Prostate gland (tissue), 2 donors: Measurements from ENCODE around the gene PDE9A. TPM values are rescaled to one million over a fixed set of nuclear protein-coding genes. Genes with fewer than 3 reads are reported as not detected.

Experiments used
- DNase-seq: peaks from one replicate; pipeline ENCODE4 v3.0.0-alpha.2; 2019; ENCODE audit warnings: low spot score
- H3K27ac ChIP-seq, 2 donors: fragments of 200-600 bp; sonication (generic); 2 replicates each; pipeline ENCODE4 v1.5.1; 2017 to 2019
- H3K27me3 ChIP-seq: fragments of 200-600 bp; sonication (generic); replicated peaks from 2 replicates; pipeline ENCODE4 v1.5.1; 2019; ENCODE audit not compliant: insufficient read depth
- H3K36me3 ChIP-seq, 2 donors: fragments of 200-600 bp; sonication (generic); 1 replicate in 1 of 2; 2 replicates in 1 of 2; pipeline versions ENCODE4 v1.5.1 to v1.8.1; 2017 to 2019
- H3K4me1 ChIP-seq: fragments of 200-600 bp; sonication (generic); replicated peaks from 2 replicates; pipeline ENCODE4 v1.5.1; 2019
- H3K4me3 ChIP-seq, 2 donors: fragments of 200-600 bp; sonication (generic); 2 replicates each; pipeline ENCODE4 v1.5.1; 2017 to 2019
- H3K9me3 ChIP-seq: fragments of 200-600 bp; sonication (generic); 2 replicates; pipeline ENCODE4 v1.5.1; 2017
- CTCF ChIP-seq, 4 experiments: fragments of 200-600 bp in 2 of 4; fragments of 450-650 bp in 2 of 4; sonication (generic) in 2 of 4; IDR thresholded peaks; 1 replicate in 3 of 4; 2 replicates in 1 of 4; pipeline ENCODE4 v1.5.1; 2016 to 2019; ENCODE audit warnings: antibody characterized with exemption in 4 of 4, mild to moderate bottlenecking in 2 of 4, moderate library complexity in 2 of 4
- POLR2A ChIP-seq: fragments of 450-650 bp; IDR thresholded peaks from one replicate; pipeline ENCODE4 v1.6.1; 2016; ENCODE audit warnings: antibody characterized with exemption, mild to moderate bottlenecking
- POLR2AphosphoS5 ChIP-seq: sonication (generic); formaldehyde crosslinking; IDR thresholded peaks from one replicate; pipeline ENCODE4 v1.6.1; 2017; ENCODE audit warnings: antibody characterized with exemption
- WGBS: methylation state at CpG from one replicate; pipeline ENCODE4 v1.1.5; 2018; 5-methylcytosine and 5-hydroxymethylcytosine counted together
- intact Hi-C: fragments of 100-400 bp; cut with DNase I; formaldehyde crosslinking; loops from one replicate; pipeline ENCODE4 v1.14.2; 2022
- total RNA-seq, 2 donors: library from RNA; depleted of rRNA; stranded (reverse); fragments of >200 nt; gene quantifications; one replicate each; pipeline ENCODE4 v1.1.0, GENCODE V29; 2016

PDE9A gene
- total RNA-seq, 2 donors from 2014 or later, result 80.0 to 93.6 TPM

GRCh38 chr21:42664614-42665013 is 11.2 kb downstream of the PDE9A start:
- WGBS, result 92% methylated on average over 10 of the region's 10 CpGs
- intact Hi-C loops, result no loop called here
- TF ChIP-seq POLR2AphosphoS5 (no peak), CTCF (IDR thresholded peaks at IDR 0.05) (no peak), POLR2A (no peak)

GRCh38 chr21:42665026-42665425 is 11.6 kb downstream of the PDE9A start:
- Histone ChIP-seq H3K4me1 (peaks cover 24% of the 10 kb centered on the region), H3K4me3 (no peak overlapping the region), H3K27ac (peak overlapping the region; percentile 38 to 77), H3K9me3 (no peaks in the 10 kb centered on the region), H3K27me3 (no peaks in the 10 kb centered on the region), H3K36me3 (no peaks in the 10 kb centered on the region)
- no peak for DNase-seq
- intact Hi-C loops, result no loop called here
- TF ChIP-seq POLR2AphosphoS5 (no peak), POLR2A (no peak), CTCF (IDR thresholded peaks at IDR 0.05) (no peak)
- 85% methylated on average over 7 of the region's 8 CpGs for WGBS

More at GRCh38 chr21:42664614-42665013, 11.2 kb downstream of the PDE9A start:
- no peak overlapping the region for H3K4me3 ChIP-seq
- no peaks in the 10 kb centered on the region for H3K9me3 ChIP-seq
- DNase-seq, result no peak
- H3K36me3 ChIP-seq, result no peaks in the 10 kb centered on the region
- peak overlapping the region in 1 of 2 donors; percentile 77 for H3K27ac ChIP-seq
- H3K27me3 ChIP-seq, result no peaks in the 10 kb centered on the region
- H3K4me1 ChIP-seq, result peaks cover 24% of the 10 kb centered on the region

GRCh38 chr21:42665484-42665883 is 12.1 kb downstream of the PDE9A start:
- Histone ChIP-seq H3K4me3 (no peak overlapping the region), H3K4me1 (peaks cover 24% of the 10 kb centered on the region), H3K27me3 (no peaks in the 10 kb centered on the region), H3K27ac (peak overlapping the region; percentile 38 to 77), H3K36me3 (no peaks in the 10 kb centered on the region), H3K9me3 (no peaks in the 10 kb centered on the region)
- intact Hi-C loops, result no loop called here
- TF ChIP-seq POLR2A, result no peak
- no peak for TF ChIP-seq POLR2AphosphoS5
- no peak for TF ChIP-seq CTCF (IDR thresholded peaks at IDR 0.05)
- DNase-seq, result no peak
- 91% methylated on average over 13 of the region's 13 CpGs for WGBS

DNA sequence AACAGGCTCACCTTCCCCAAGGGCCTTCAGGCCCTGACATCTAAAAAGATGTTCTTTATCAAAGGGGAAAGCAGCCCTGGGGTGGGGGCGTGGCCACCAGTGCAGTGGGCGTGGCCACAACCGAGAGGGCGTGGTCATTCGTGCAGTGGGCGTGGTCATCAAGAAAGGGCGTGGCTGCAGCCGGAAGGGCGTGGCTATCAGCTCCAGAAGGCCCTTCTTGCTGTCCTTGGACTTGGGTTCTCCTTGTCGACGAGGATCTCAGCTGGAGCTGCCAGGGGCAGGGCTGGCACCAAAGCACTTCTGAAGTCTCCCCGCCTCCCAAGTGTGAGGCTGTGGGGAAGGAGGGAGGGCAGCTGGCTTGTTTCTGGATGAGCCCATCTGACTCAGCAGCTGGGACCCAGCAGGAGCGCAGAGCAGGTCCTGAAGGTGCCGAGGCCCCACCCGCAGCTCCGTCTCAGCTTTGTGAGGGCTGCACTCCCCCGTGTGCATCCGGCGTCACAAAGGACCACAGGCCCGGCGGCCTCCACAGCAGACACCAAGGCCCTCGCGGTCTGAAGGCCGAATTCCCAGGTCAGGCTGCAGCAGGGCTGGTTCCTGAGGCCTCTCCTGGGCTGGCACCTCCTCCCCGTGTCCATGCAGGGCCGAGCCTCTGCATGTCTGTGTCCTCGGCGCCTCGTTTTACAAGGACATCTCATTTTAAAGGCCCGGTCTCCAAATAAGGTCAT is 12.8 kb downstream of the PDE9A start:
- H3K4me1 ChIP-seq, result peaks cover 28% of the 10 kb centered on the region
- no peak for DNase-seq
- no peak overlapping the region for H3K4me3 ChIP-seq
- TF ChIP-seq CTCF (IDR thresholded peaks at IDR 0.05) (no peak), POLR2A (no peak), POLR2AphosphoS5 (no peak)
- H3K9me3 ChIP-seq, result no peaks in the 10 kb centered on the region
- H3K27me3 ChIP-seq, result no peaks in the 10 kb centered on the region
- 91% methylated on average over 27 of the region's 30 CpGs for WGBS
- no peaks in the 10 kb centered on the region for H3K36me3 ChIP-seq
- H3K27ac ChIP-seq, result peak overlapping the region; percentile 38 to 77
- intact Hi-C loops, result no loop called here

- Histone ChIP-seq H3K4me3 (no peak overlapping the region), H3K27me3 (no peaks in the 10 kb centered on the region), H3K4me1 (peaks cover 31% of the 10 kb centered on the region), H3K9me3 (no peaks in the 10 kb centered on the region), H3K36me3 (no peaks in the 10 kb centered on the region), H3K27ac (peak overlapping the region; percentile 38 to 77)
- TF ChIP-seq POLR2AphosphoS5, result no peak
- WGBS, result 90% methylated on average over 10 of the region's 11 CpGs
- no peak for DNase-seq
- intact Hi-C loops, result no loop called here
These were observed 13.5 kb downstream of the PDE9A start for GRCh38 chr21:42666925-42667324.
